Measurements from ENCODE around the gene GTF2H1.
A peak's percentile ranks its signal among the peaks of the same experiment; 100 is the strongest.
"Not testable (repeated sequence)": the region's sequence is repeated elsewhere in the genome, so short reads cannot be mapped to it uniquely, and the experiment has no call there.

The GTF2H1 gene

GRCh38 chr11:18383388-18384156, 61.2 kb downstream of the GTF2H1 start:
- DNase-seq = peak; percentile 52 to 84

- no peak for DNase-seq
Observed at GRCh38 chr11:18384157-18384641, 61.8 kb downstream of the GTF2H1 start.

DNA sequence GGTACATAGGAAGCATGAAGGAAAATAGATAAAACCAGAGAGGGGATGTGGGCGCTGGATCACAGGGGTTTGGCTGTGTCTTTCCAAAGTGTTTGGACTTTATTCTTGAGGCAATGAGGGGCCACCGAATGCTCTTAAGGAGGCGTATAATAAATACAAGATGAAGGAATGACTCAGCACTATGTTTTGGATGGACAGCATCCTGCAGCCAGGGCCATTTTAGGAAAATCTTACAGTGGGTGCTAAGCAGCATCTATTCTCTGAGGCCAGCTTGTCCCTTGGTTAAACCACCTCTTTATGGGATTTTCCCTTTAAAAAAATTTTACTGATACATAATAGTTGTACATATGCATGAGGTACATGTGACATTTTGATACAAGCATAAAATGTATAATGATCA, 67.7 kb downstream of the GTF2H1 start:
- DNase-seq = no peak

DNA sequence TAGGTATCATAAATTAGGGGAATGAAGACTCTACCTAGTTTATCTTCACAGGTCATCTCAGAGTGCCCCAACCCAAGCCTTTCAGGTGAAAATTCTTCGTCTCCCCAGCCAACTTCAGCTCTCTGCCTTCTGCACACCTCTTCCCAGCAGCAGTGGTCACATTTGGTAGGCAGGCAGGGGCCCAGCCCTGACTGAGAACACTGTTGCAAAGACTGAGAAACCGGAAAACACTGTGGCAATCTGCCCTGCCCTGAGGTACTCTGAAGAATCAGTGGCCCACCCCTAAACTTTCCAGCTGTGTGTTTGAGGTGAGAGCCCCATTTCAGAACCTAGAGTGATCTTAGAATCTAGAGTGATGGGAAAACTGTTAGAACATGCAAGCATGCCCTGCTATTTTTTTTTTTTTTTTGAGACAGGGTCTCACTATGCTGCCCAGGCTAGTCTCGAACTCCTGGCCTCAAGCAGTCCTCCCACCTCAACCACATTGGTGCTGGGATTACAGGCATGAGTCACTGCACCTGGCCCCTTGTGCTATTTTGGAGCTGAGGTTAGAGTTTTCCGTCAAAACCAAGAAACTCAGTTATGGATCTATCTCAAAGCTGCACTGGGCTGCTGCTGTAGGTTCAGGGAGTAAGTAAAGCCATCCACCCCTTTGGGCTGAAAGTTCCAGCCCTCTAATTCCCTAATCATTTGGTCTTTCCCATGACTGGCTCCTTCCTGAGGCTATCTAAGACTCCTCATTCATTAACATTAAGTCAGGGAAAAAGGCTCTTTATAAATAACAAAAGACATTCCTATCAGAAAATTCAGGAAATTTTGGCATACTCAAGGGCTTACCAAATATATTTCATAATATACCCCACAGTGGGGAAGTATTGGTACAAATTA, 70.3 kb downstream of the GTF2H1 start:
- no peak for DNase-seq

DNA sequence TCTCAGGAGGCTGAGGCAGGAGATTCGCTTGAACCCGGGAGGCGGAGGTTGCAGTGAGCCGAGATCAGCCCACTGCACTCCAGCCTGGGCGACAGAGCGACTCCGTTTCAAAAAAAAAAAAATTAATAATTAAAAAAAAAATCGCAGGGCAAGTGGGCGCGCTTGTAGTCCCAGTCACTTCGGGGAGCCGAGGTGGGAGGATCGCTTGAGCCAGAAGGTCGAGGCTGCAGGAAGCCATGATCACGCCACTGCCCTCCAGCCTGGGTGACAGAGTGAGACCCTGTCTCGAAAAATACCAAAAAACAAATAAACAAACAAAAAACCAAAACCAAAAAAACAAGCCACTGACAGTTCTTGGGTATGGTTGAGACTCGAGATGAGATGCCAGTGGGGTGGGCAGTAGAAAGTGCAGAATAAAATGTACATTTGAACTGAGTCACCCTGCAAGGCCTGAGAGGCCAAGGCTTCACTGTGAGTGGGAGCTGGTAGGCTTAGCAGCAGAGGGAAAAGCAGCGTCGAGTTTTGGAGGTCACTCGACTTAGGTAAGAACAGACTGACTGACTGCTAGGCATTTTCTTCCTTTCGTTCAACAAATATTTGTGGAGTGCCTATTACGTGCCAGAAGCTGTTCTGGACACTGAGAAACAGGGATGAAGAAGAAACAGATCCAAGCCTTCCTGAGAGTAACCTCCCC, 71.4 kb downstream of the GTF2H1 start:
- no peak for DNase-seq

DNA sequence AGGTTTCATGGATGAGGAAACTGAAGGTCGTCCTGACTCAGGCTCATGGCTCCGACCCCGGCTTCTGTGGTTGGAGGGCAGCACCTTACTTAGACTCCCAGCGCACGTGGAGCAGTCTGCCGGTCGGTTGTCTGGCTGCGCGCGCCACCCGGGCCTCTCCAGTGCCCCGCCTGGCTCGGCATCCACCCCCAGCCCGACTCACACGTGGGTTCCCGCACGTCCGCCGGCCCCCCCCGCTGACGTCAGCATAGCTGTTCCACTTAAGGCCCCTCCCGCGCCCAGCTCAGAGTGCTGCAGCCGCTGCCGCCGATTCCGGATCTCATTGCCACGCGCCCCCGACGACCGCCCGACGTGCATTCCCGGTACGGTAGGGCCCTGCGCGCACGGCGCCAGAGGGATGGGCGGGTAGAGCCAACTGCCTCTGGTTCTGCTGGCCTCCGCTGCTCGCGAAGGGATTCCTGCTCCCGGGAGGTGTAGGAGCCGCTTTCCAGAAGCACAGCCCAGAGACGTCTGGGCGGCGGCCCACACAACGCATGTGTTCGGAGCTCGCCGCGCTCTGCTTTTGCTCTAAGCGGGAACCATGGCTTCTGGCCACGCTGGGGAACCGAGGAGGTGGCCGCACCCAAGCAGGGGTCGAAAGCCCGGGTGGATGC, 72.0 kb downstream of the GTF2H1 start, which contains the start of gene LDHA:
Gene LDHA, plus strand, starts transcription at position 289 of the 653 bp plus-strand sequence. CDS start 2,280 bp downstream, outside the sequence.
- DNase-seq = peak; percentile 30 to 76

GRCh38 chr11:18394928-18395734, 72.8 kb downstream of the GTF2H1 start:
- DNase-seq = no peak

GRCh38 chr11:18395735-18396504, 73.6 kb downstream of the GTF2H1 start:
- DNase-seq = peak; percentile 87 to 94

DNA sequence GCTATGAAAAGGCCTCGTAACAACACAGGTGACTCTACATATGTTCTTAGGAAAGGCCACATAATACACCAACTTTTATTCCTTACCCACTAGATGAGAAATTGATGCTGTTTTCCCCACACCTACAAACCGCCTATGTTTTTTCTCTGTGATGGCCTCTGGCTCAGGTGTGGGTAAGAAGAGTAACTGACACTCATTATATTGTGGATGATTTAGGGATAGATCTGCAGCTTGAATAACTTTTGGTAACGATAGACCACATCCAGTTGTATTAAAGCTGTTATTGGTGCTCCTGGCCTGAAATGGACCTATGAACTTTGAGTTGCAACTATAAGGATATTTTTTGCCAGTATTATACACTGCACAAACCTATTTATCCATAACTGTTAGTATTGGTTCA, 75.6 kb downstream of the GTF2H1 start:
- no peak for DNase-seq

DNA sequence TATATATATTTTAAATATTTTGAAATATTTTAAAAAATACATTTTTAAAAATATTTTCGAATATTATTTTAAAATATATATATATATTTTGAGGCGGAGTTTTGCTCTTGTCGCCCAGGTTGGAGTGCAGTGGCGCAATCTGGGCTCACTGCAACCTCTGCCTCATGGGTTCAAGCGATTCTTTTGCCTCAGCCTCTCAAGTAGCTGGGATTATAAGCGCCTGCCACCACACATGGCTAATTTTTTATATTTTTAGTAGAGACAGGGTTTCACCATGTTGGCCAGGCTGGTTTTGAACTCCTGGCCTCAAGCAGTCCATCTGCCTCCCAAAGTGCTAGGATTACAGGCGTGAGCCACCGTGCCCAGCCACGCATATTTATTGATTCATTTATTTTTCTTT, 78.7 kb downstream of the GTF2H1 start:
- DNase-seq = not testable (repeated sequence)

- DNase-seq = no peak
Observed at GRCh38 chr11:18404062-18404461, 81.7 kb downstream of the GTF2H1 start.

- not testable (repeated sequence) for DNase-seq
Observed at GRCh38 chr11:18407400-18407799, 85.0 kb downstream of the GTF2H1 start.

DNA sequence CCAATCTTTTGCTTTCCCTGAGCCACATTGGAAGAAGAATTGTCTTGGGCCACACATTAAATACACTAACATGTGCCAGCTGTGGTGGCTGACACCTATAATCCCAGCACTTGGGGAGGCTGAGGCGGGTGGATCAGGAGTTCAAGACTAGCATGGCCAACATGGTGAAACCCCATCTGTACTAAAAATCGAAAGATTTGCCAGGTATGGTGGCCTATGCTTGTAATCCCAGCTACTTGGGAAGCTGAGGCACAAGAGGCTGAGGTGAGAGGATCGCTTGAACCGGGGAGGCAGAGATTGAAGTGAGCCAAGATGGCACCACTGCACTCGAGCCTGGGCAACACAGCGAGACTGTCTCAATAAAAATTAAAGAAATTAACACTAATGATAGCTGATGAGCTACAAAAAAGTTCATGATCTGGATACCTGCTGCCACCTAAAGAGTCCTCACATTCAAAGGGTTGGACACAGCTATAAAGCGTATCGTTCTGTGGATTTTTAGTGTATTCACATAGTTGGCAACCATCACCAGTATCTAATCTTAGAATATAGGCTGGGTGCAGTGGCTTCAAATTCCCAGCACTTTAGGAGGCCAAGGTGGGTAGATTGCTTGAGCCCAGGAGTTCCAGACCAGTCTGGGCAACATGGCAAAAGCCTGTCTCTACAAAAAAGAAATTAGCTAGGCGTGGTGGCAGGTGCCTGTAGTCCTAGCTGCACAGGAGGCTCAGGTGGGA, 86.4 kb downstream of the GTF2H1 start:
- no peak for DNase-seq

GRCh38 chr11:18416459-18416858, 94.1 kb downstream of the GTF2H1 start:
- DNase-seq = no peak
